Esophagus (tissue), 2 donors: ENCODE results near the gene PRPF6. TPM values are rescaled to one million over a fixed set of nuclear protein-coding genes. Genes with fewer than 3 reads are reported as not detected.

Experiments
- H3K27ac ChIP-seq, 2 donors: one replicate each; pipeline ENCODE4 v1.5.1; 2013; ENCODE audit warnings: low read depth in 2 of 2, mild to moderate bottlenecking in 2 of 2, inconsistent platforms in 1 of 2, low read length in 1 of 2, moderate library complexity in 1 of 2
- H3K27me3 ChIP-seq, 2 donors: one replicate each; pipeline ENCODE4 v1.6.1; 2013; ENCODE audit warnings: low read length in 2 of 2, control low read depth in 1 of 2, mild to moderate bottlenecking in 1 of 2; ENCODE audit not compliant: insufficient read depth in 2 of 2, control insufficient read depth in 1 of 2
- H3K36me3 ChIP-seq, 2 donors: one replicate each; pipeline ENCODE4 v1.6.1; 2013; ENCODE audit warnings: low read length in 1 of 2; ENCODE audit not compliant: control insufficient read depth in 2 of 2, insufficient read depth in 2 of 2
- H3K4me1 ChIP-seq, 2 donors: one replicate each; pipeline ENCODE4 v1.6.1; 2013; ENCODE audit warnings: low read length in 1 of 2; ENCODE audit not compliant: control insufficient read depth in 2 of 2, insufficient read depth in 2 of 2
- H3K4me3 ChIP-seq, 2 donors: one replicate each; pipeline ENCODE4 v1.5.1; 2013; ENCODE audit warnings: low read length in 2 of 2, mild to moderate bottlenecking in 2 of 2, low read depth in 1 of 2, moderate library complexity in 1 of 2
- H3K9me3 ChIP-seq, 2 donors: one replicate each; pipeline ENCODE4 v1.6.1; 2013; ENCODE audit warnings: mild to moderate bottlenecking in 2 of 2, low read depth in 1 of 2, low read length in 1 of 2, moderate library complexity in 1 of 2; ENCODE audit not compliant: control insufficient read depth in 2 of 2, insufficient read depth in 1 of 2
- WGBS, 2 donors: extraction: QIAGEN DNeasy Blood & Tissue Kit; methylation state at CpG; one replicate each; pipeline ENCODE4 v1.1.7; 2013; 5-methylcytosine and 5-hydroxymethylcytosine counted together
- polyA plus RNA-seq, 2 donors: library from polyadenylated mRNA; stranded (reverse); fragments of 200-250 nt; gene quantifications; one replicate each; pipeline ENCODE4 v1.2.3, GENCODE V29; 2013
- donor health status: healthy with polysubstance abuse.
- donor health status: Bipolar disorder and iron deficiency.

The PRPF6 gene
- polyA plus RNA-seq, 2 donors = 24.6 to 39.0 TPM

DNA sequence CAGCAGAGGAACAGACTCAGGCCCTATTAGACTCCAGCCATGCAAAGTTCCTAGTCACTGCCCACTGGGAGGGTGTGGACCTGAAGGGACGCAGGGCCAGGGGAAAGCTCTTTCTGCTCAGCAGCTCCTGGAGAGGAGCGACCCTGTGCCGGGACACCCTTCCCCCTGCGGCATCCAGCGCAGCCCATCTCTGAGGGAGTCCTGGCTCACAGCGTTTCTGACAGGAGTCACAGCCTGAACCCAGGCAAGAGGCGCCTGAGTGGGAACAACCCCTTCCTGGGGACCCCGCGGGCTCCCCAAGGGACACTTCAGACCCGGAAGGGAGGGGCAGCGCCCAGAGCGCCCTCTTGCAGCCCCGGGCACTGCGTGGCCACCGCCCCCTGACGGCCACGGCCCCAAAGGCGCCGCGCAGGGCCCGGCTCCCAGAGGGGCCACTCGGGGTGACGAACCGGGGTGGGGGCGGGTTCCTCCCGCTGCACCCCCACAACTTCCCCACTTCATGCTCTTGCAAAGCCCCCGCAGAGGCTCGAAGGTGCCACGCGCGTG lies 25.6 kb upstream of the PRPF6 start:
- Histone ChIP-seq H3K36me3 (peaks cover 0 to 12% of the 10 kb centered on the region in 2 donors), H3K27me3 (no peaks in the 10 kb centered on the region), H3K4me3 (peak overlapping the region; percentile 78 to 92), H3K4me1 (peaks cover 21 to 44% of the 10 kb centered on the region in 2 donors), H3K27ac (peak overlapping the region; percentile 91 to 95), H3K9me3 (no peaks in the 10 kb centered on the region)
- WGBS, 2 donors = 1% methylated on average over 26 to 31 of the region's 31 CpGs

DNA sequence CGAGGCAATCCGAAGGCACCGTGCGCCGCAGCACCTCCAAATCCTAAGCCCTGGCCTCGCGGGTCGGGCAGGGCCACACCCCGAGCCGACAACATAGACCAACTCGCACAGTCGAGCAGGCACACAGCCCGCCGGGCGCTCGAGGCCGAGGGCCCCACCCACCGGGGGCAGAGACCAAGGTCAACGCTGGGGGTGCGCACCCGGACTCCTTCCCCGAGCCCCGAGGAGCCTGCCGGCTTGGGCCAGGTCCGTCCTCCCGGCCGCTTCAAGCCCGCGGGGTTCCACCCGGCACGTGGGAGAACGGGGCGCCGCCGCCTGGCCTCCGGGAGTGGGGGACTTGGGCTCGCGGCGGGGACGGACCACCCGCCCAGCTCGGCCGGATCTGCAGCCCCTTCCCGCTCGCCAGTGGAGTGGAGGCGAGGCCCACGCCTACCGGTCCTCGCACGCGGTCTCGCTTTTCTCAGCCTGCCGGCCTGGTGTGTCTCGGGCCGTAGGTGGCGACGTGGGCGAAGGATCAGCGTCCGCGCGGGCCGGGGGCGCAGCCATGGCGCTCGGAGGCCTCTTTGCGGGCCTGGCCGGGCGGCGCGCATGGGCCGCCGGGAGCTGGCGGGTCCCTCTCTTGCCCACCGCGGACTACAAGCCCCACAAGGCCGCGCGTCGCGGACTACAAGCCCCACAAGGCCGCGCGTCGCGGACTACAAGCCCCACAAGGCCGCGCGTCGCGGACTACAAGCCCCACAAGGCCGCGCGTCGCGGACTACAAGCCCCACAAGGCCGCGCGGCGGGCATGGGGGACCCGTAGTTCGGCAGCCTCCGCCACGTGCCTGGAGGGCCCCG lies 24.9 kb upstream of the PRPF6 start, which contains the start of gene UCKL1:
TSS of gene UCKL1 (minus strand) at position 590 of the 837 bp plus-strand sequence. CDS start at position 546, 44 bp downstream.
- no peaks in the 10 kb centered on the region for H3K27me3 ChIP-seq
- peak within 1 kb of the TSS; percentile 91 to 95 for H3K27ac ChIP-seq
- WGBS, 2 donors = 0% methylated on average over 99 to 105 of the region's 105 CpGs
- H3K4me1 ChIP-seq = peaks cover 14 to 37% of the 10 kb centered on the region in 2 donors
- peak within 1 kb of the TSS; percentile 78 to 92 for H3K4me3 ChIP-seq
- peaks cover 0 to 12% of the 10 kb centered on the region in 2 donors for H3K36me3 ChIP-seq
- H3K9me3 ChIP-seq = no peaks in the 10 kb centered on the region

DNA sequence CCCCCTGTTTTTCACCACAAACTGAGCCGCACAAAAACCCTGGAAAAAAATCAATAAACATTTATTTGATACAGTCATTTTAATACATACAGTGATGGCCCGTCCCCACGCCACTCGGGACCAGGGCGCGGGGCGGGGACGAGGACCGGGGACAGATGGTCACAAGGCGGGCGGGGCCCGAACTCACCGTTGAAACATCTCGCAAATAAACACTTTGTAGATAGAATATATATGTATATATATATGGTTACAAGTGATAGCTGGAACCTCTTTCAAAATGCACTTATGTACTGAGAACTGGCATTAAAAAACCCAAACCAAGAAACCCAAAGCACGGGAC lies 24.3 kb upstream of the PRPF6 start:
- Histone ChIP-seq H3K4me1 (peaks cover 12 to 32% of the 10 kb centered on the region in 2 donors), H3K4me3 (peak overlapping the region; percentile 43 to 48), H3K9me3 (no peaks in the 10 kb centered on the region), H3K36me3 (peaks cover 0 to 18% of the 10 kb centered on the region in 2 donors), H3K27me3 (no peaks in the 10 kb centered on the region), H3K27ac (peak overlapping the region; percentile 80 to 93)
- 1% methylated on average over 15 of the region's 15 CpGs for WGBS, 2 donors

DNA sequence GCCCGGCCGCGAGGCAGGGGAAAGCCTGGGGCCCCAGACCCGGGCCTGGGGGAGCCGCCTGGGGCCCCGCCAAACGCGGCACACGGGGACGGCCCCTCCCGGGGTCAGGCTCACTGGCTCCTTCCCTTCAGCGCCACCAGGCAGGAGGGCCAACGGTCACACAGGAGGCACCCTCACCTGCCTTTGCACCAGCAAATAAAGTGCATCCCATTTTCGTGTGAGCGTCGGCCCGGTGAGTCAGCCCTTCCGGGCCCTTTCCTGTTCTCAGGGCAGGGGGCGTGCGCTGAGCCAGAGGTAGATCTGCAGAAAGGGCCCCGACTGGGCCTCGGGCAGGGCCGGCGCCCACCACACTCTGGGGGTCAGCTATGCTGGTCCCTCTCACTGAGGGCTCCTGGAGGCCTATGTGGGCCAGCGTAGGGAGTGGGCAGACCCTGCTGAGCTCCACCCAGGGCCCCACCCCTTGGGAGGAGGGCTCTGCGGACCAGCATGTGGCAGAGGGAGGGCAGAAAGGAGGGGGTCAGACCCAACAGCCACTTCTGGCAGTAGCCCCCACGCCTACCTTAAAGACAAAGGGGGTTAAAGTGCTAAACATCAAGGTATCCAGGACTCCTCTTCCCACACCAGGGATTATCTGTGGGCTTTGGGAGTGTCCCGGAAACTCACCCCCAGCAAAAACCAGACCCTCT lies 23.8 kb upstream of the PRPF6 start:
- peaks cover 10 to 26% of the 10 kb centered on the region in 2 donors for H3K4me1 ChIP-seq
- peak overlapping the region; percentile 43 to 48 for H3K4me3 ChIP-seq
- 2 to 3% methylated on average over 28 of the region's 28 CpGs for WGBS, 2 donors
- H3K27me3 ChIP-seq = no peaks in the 10 kb centered on the region
- no peaks in the 10 kb centered on the region for H3K9me3 ChIP-seq
- peak overlapping the region; percentile 80 to 93 for H3K27ac ChIP-seq
- H3K36me3 ChIP-seq = peaks cover 0 to 23% of the 10 kb centered on the region in 2 donors

DNA sequence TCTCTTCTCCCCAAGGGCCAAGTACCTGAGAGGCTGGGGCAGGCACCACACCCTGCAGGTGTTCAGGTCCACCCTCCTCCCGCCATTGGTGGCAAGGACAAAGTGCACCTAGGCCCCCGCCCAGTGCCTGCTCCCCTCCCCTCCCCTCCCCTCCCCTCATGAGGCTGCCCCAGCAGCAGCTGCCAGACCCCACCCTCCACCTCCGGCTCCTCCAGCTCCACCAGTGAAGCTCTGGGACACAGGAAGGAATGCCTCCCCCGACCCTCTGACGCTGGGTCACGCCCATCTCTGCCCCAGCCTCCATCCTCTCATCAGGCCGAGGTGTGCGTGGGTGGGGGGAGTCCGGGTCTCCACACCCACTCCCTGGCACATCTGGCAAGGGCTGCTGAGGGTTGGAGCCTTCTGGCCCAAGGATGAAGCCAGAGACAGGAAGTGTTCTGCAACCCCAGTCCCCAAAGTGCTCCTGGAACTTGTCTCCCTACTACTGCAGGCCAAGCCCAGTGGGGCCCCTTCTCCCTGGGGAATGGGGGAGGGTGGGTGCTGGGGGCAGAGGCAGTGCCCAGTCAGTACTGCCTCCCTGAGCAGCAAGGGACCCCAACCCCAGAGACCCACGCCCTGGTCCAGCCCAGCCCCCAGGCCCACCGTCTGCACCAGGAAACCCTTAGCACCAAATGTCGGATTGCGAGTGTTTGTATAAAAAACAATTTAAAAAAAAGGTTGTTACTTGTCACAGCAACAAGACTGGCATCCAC lies 23.1 kb upstream of the PRPF6 start:
- peak overlapping the region; percentile 80 to 93 for H3K27ac ChIP-seq
- WGBS, 2 donors = 33 to 34% methylated on average over 13 of the region's 13 CpGs
- peak overlapping the region; percentile 43 to 48 for H3K4me3 ChIP-seq
- peaks cover 6 to 20% of the 10 kb centered on the region in 2 donors for H3K4me1 ChIP-seq
- peaks cover 0 to 30% of the 10 kb centered on the region in 2 donors for H3K36me3 ChIP-seq
- no peaks in the 10 kb centered on the region for H3K9me3 ChIP-seq
- no peaks in the 10 kb centered on the region for H3K27me3 ChIP-seq

DNA sequence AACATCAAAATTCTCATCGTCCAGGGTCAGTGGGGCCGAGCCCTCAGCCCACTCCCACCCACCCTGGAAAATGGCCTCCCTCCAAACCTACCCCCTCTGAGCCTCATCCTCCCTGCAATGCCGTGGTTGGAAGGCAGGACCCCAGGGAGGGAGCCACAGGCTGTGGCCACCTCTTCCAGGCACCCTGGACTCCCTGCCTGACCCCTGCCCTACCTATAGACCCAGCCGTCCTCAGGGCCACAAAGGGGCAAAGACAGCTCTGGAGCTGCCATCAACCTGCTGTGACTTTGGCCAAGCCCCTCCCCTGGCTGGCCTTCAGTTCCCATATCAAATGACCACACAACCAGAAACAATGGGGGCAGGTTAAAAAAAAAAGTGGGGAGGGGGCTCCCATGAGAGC lies 22.5 kb upstream of the PRPF6 start:
- Histone ChIP-seq H3K27ac (peak overlapping the region in 1 of 2 donors; percentile 93), H3K36me3 (peaks cover 0 to 36% of the 10 kb centered on the region in 2 donors), H3K27me3 (no peaks in the 10 kb centered on the region), H3K4me1 (peaks cover 6 to 20% of the 10 kb centered on the region in 2 donors), H3K9me3 (no peaks in the 10 kb centered on the region), H3K4me3 (no peak overlapping the region)
- WGBS, 2 donors = 53 to 70% methylated on average over 4 of the region's 4 CpGs

DNA sequence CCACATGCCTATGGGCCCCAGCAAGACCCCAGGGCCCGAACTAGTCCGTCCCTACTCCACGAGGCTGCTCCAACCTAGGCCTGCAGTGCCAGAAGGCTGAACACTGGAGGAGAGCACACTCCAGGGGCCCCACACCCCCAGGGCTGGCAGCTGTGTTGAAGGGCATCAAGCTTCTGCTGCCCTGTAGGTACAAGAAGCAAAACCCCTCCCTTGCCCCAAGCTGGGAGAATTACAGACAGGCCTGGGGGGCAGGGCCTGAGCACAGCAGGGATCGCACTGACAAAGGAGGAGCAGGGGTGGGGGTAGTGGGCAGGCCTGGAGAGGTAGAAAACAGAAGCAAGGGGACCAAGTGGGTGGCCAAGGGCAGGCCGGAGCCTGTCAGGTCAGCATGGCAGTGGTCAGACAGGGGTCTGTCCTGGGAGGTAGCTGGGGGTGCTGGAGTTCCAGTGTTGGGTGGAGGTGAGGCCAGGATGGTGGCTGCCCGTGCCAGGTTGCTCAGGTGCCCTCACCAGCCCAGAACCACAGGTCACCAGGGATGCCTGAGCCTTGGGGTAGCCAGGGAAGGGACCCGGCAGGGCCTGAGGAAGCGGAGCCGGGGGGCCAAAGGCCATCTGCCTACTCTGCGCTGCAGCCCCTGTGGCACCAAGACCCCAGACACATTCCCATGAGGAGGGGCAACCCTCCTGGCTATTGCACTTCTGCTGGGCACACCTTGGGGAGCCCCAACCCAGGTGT lies 21.8 kb upstream of the PRPF6 start:
- WGBS, 2 donors = 82 to 86% methylated on average over 10 of the region's 10 CpGs
- Histone ChIP-seq H3K27ac (peak overlapping the region in 1 of 2 donors; percentile 93), H3K4me3 (no peak overlapping the region), H3K36me3 (peaks cover 0 to 43% of the 10 kb centered on the region in 2 donors), H3K4me1 (peaks cover 6 to 15% of the 10 kb centered on the region in 2 donors), H3K9me3 (no peaks in the 10 kb centered on the region), H3K27me3 (no peaks in the 10 kb centered on the region)

DNA sequence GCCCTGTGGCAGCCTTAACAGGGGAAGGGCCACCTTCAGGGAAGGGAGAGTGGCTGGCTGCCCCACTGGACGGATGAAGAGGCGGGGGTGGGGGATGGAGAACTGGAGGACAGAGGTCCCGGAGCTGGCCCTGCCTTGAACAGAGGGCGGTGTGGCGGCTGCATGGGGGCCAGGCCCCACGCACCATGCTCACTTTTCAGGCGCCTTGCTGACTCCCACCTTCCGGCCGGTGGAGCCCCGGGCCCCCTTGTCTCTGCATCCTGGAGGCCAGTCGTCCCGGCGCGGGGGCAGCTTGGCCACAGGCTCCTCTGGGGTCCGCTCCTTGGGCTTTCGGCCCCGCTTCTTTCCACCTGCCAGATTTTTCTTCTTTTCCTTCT lies 21.2 kb upstream of the PRPF6 start:
- Histone ChIP-seq H3K36me3 (peaks cover 0 to 46% of the 10 kb centered on the region in 2 donors), H3K4me1 (peaks cover under 1 to 10% of the 10 kb centered on the region in 2 donors), H3K9me3 (no peaks in the 10 kb centered on the region), H3K27ac (no peak overlapping the region), H3K27me3 (no peaks in the 10 kb centered on the region), H3K4me3 (no peak overlapping the region)
- WGBS, 2 donors = 91 to 94% methylated on average over 14 to 17 of the region's 17 CpGs
